Mesendoderm (in vitro differentiated cells): ENCODE results near the gene AKAP13.

Experiments used
- DNase-seq: peaks from one replicate; pipeline ENCODE4 v3.0.0; 2013
- H2AK5ac ChIP-seq: 2 replicates; pipeline ENCODE4 v1.6.1; 2013; ENCODE audit warnings: low read length, inconsistent platforms
- H2BK120ac ChIP-seq: 2 replicates; pipeline ENCODE4 v1.6.1; 2013; ENCODE audit warnings: low read depth, mild to moderate bottlenecking, low read length, moderate library complexity, mixed read lengths
- H2BK15ac ChIP-seq: replicated peaks from 2 replicates; pipeline ENCODE4 v1.6.1; 2013; ENCODE audit warnings: low read depth, mild to moderate bottlenecking, moderate library complexity
- H2BK5ac ChIP-seq: 2 replicates; pipeline ENCODE4 v1.6.1; 2013; ENCODE audit warnings: low read length, inconsistent platforms
- H3K18ac ChIP-seq: 2 replicates; pipeline ENCODE4 v1.6.1; 2013; ENCODE audit warnings: mild to moderate bottlenecking, low read length, mixed read lengths
- H3K23ac ChIP-seq: one replicate; pipeline ENCODE4 v1.6.1; 2013; ENCODE audit warnings: low read length
- H3K27ac ChIP-seq: 2 replicates; pipeline ENCODE4 v1.5.1; 2013; ENCODE audit warnings: low read depth, mild to moderate bottlenecking, inconsistent platforms, low read length, moderate library complexity
- H3K27me3 ChIP-seq: 2 replicates; pipeline ENCODE4 v1.6.1; 2013; ENCODE audit warnings: low read length, control low read depth, mild to moderate bottlenecking, inconsistent platforms; ENCODE audit not compliant: insufficient read depth, poor library complexity
- H3K36me3 ChIP-seq: 2 replicates; pipeline ENCODE4 v1.6.1; 2013; ENCODE audit warnings: low read length, inconsistent platforms; ENCODE audit not compliant: control insufficient read depth, insufficient read depth
- H3K4ac ChIP-seq: one replicate; pipeline ENCODE4 v1.6.1; 2013; ENCODE audit warnings: low read depth, mild to moderate bottlenecking, low read length, moderate library complexity
- H3K4me1 ChIP-seq: 2 replicates; pipeline ENCODE4 v1.6.1; 2013; ENCODE audit warnings: low read depth, low read length, inconsistent platforms; ENCODE audit not compliant: control insufficient read depth
- H3K4me2 ChIP-seq: 2 replicates; pipeline ENCODE4 v1.6.1; 2013; ENCODE audit warnings: low read length
- H3K4me3 ChIP-seq: 2 replicates; pipeline ENCODE4 v1.5.1; 2013; ENCODE audit warnings: mild to moderate bottlenecking, low read length
- H3K56ac ChIP-seq: one replicate; pipeline ENCODE4 v1.6.1; 2013; ENCODE audit warnings: low read length
- H3K79me1 ChIP-seq: 2 replicates; pipeline ENCODE4 v1.6.1; 2013; ENCODE audit warnings: low read length, inconsistent platforms
- H3K79me2 ChIP-seq: 2 replicates; pipeline ENCODE4 v1.6.1; 2013; ENCODE audit warnings: mild to moderate bottlenecking, low read length; ENCODE audit not compliant: control insufficient read depth, insufficient read depth
- H3K9ac ChIP-seq: 2 replicates; pipeline ENCODE4 v1.6.1; 2013; ENCODE audit warnings: low read length, inconsistent platforms
- H4K5ac ChIP-seq: one replicate; pipeline ENCODE4 v1.6.1; 2013; ENCODE audit warnings: low read length
- H4K8ac ChIP-seq: one replicate; pipeline ENCODE4 v1.6.1; 2013; ENCODE audit warnings: low read depth, mild to moderate bottlenecking, control low read depth, low read length, moderate library complexity
- WGBS: extraction: QIAGEN DNeasy Blood & Tissue Kit; methylation state at CpG from one replicate; pipeline ENCODE4 v1.1.7; 2013; ENCODE audit warnings: low lambda C conversion rate, missing lambda C conversion rate; ENCODE audit not compliant: insufficient coverage; ENCODE audit errors: extremely low coverage; 5-methylcytosine and 5-hydroxymethylcytosine counted together

AKAP13 gene

GRCh38 chr15:85362436-85363081 lies 17.8 kb upstream of the AKAP13 start:
- Histone ChIP-seq H3K4ac (no peak overlapping the region), H2BK15ac (no peak overlapping the region), H3K27me3 (no peaks in the 10 kb centered on the region), H2BK120ac (no peak overlapping the region), H3K18ac (no peak overlapping the region), H3K4me2 (no peak overlapping the region), H3K36me3 (no peaks in the 10 kb centered on the region), H3K79me2 (no peaks in the 10 kb centered on the region), H3K79me1 (no peaks in the 10 kb centered on the region), H3K56ac (no peak overlapping the region), H3K4me1 (no peaks in the 10 kb centered on the region), H3K4me3 (no peak overlapping the region), H4K8ac (no peak overlapping the region), H4K5ac (no peak overlapping the region), H3K27ac (no peak overlapping the region), H2BK5ac (no peak overlapping the region), H3K9ac (no peak overlapping the region), H3K23ac (no peak overlapping the region), H2AK5ac (no peak overlapping the region)
- WGBS, result no CpG with 5 or more reads among the region's 6 CpGs
- no peak for DNase-seq

- no peaks in the 10 kb centered on the region for H3K36me3 ChIP-seq
- H3K23ac ChIP-seq, result no peak overlapping the region
- no peak overlapping the region for H3K4ac ChIP-seq
- no peak overlapping the region for H3K27ac ChIP-seq
- no peak overlapping the region for H4K5ac ChIP-seq
- no peaks in the 10 kb centered on the region for H3K27me3 ChIP-seq
- H3K9ac ChIP-seq, result no peak overlapping the region
- H3K4me1 ChIP-seq, result no peaks in the 10 kb centered on the region
- no peak overlapping the region for H2BK15ac ChIP-seq
- H3K79me1 ChIP-seq, result no peaks in the 10 kb centered on the region
- H3K79me2 ChIP-seq, result no peaks in the 10 kb centered on the region
- H3K18ac ChIP-seq, result no peak overlapping the region
- no peak overlapping the region for H2BK120ac ChIP-seq
- no peak overlapping the region for H2BK5ac ChIP-seq
- H3K56ac ChIP-seq, result no peak overlapping the region
- H4K8ac ChIP-seq, result no peak overlapping the region
- H2AK5ac ChIP-seq, result no peak overlapping the region
- WGBS, result no CpG with 5 or more reads among the region's 2 CpGs
- no peak overlapping the region for H3K4me3 ChIP-seq
- DNase-seq, result no peak
- H3K4me2 ChIP-seq, result no peak overlapping the region
Measured at GRCh38 chr15:85365980-85366379, 14.4 kb upstream of the AKAP13 start.

- H2AK5ac ChIP-seq, result no peak overlapping the region
- no peak overlapping the region for H3K4me2 ChIP-seq
- H3K9ac ChIP-seq, result no peak overlapping the region
- DNase-seq, result no peak
- H3K56ac ChIP-seq, result no peak overlapping the region
- H3K4ac ChIP-seq, result no peak overlapping the region
- no peak overlapping the region for H2BK15ac ChIP-seq
- no peak overlapping the region for H2BK5ac ChIP-seq
- H4K5ac ChIP-seq, result no peak overlapping the region
- no peak overlapping the region for H3K18ac ChIP-seq
- no peak overlapping the region for H3K27ac ChIP-seq
- H3K4me1 ChIP-seq, result no peaks in the 10 kb centered on the region
- no peak overlapping the region for H3K4me3 ChIP-seq
- no peaks in the 10 kb centered on the region for H3K27me3 ChIP-seq
- H3K79me2 ChIP-seq, result no peaks in the 10 kb centered on the region
- no peak overlapping the region for H4K8ac ChIP-seq
- H3K23ac ChIP-seq, result no peak overlapping the region
- no peak overlapping the region for H2BK120ac ChIP-seq
- WGBS, result no CpG with 5 or more reads among the region's 4 CpGs
- H3K36me3 ChIP-seq, result no peaks in the 10 kb centered on the region
- no peaks in the 10 kb centered on the region for H3K79me1 ChIP-seq
Measured at GRCh38 chr15:85367741-85368140, 12.7 kb upstream of the AKAP13 start.

- no CpG with 5 or more reads among the region's 4 CpGs for WGBS
- no peak overlapping the region for H3K27ac ChIP-seq
- no peaks in the 10 kb centered on the region for H3K79me2 ChIP-seq
- no peak overlapping the region for H4K8ac ChIP-seq
- H3K4me2 ChIP-seq, result no peak overlapping the region
- no peak overlapping the region for H2BK5ac ChIP-seq
- H3K4me1 ChIP-seq, result peaks cover 8% of the 10 kb centered on the region
- no peak overlapping the region for H3K18ac ChIP-seq
- H3K79me1 ChIP-seq, result no peaks in the 10 kb centered on the region
- H3K23ac ChIP-seq, result no peak overlapping the region
- H3K56ac ChIP-seq, result no peak overlapping the region
- no peak overlapping the region for H2AK5ac ChIP-seq
- no peaks in the 10 kb centered on the region for H3K36me3 ChIP-seq
- no peaks in the 10 kb centered on the region for H3K27me3 ChIP-seq
- no peak overlapping the region for H2BK15ac ChIP-seq
- peak; percentile 49 for DNase-seq
- H3K4me3 ChIP-seq, result no peak overlapping the region
- H3K4ac ChIP-seq, result no peak overlapping the region
- no peak overlapping the region for H3K9ac ChIP-seq
- no peak overlapping the region for H4K5ac ChIP-seq
- no peak overlapping the region for H2BK120ac ChIP-seq
Measured at GRCh38 chr15:85374831-85375230, 5.6 kb upstream of the AKAP13 start.

- Histone ChIP-seq H3K4me3 (no peak overlapping the region), H3K4me1 (peaks cover 12% of the 10 kb centered on the region), H3K36me3 (no peaks in the 10 kb centered on the region), H3K4ac (peak overlapping the region; percentile 75), H3K4me2 (no peak overlapping the region), H2AK5ac (no peak overlapping the region), H2BK5ac (peak overlapping the region; percentile 18), H2BK15ac (peak overlapping the region; percentile 87), H3K27me3 (no peaks in the 10 kb centered on the region), H3K9ac (no peak overlapping the region), H4K5ac (no peak overlapping the region), H3K56ac (no peak overlapping the region), H2BK120ac (no peak overlapping the region), H4K8ac (no peak overlapping the region), H3K23ac (no peak overlapping the region), H3K27ac (peak overlapping the region; percentile 42), H3K79me2 (peaks cover 12% of the 10 kb centered on the region), H3K79me1 (peaks cover under 1% of the 10 kb centered on the region), H3K18ac (no peak overlapping the region)
- no CpG with 5 or more reads among the region's 2 CpGs for WGBS
- no peak for DNase-seq
Measured at GRCh38 chr15:85377269-85377668, 3.1 kb upstream of the AKAP13 start.

- peak; percentile 94 for DNase-seq
- no peak overlapping the region for H3K18ac ChIP-seq
- no peak overlapping the region for H2BK5ac ChIP-seq
Measured at GRCh38 chr15:85377986-85378385, 2.4 kb upstream of the AKAP13 start.

More at GRCh38 chr15:85377986-85378385, 2.4 kb upstream of the AKAP13 start:
- Histone ChIP-seq H3K36me3 (no peaks in the 10 kb centered on the region), H4K5ac (no peak overlapping the region), H3K56ac (no peak overlapping the region), H2BK120ac (no peak overlapping the region), H3K23ac (no peak overlapping the region), H4K8ac (no peak overlapping the region), H3K4me3 (no peak overlapping the region), H3K79me2 (peaks cover 19% of the 10 kb centered on the region), H2AK5ac (no peak overlapping the region), H3K9ac (no peak overlapping the region), H2BK15ac (no peak overlapping the region), H3K4ac (no peak overlapping the region), H3K4me1 (peaks cover 16% of the 10 kb centered on the region), H3K27me3 (no peaks in the 10 kb centered on the region), H3K4me2 (no peak overlapping the region), H3K79me1 (peaks cover 3% of the 10 kb centered on the region), H3K27ac (peak overlapping the region; percentile 74)
- WGBS, result no CpG with 5 or more reads among the region's 6 CpGs
